Keratinocyte (primary cell): ENCODE measurements around the gene MAB21L1.

ENCODE experiments used
- EZH2 ChIP-seq: IDR thresholded peaks from one replicate; pipeline ENCODE4 v1.6.1; 2012; ENCODE audit warnings: inconsistent platforms, mild to moderate bottlenecking, low read length, moderate library complexity
- TF ChIP-seq, protein P1 (sequence below), 3 experiments: IDR thresholded peaks in 1 of 3; conservative IDR thresholded peaks in 1 of 3; optimal IDR thresholded peaks in 1 of 3; 2 replicates in 2 of 3; 3 replicates in 1 of 3; pipeline versions ENCODE3 to v1.5.1; 2011; ENCODE audit warnings: low read length in 3 of 3, mild to moderate bottlenecking in 3 of 3, moderate library complexity in 2 of 3, control low read depth in 1 of 3, inconsistent platforms in 1 of 3; ENCODE audit not compliant: insufficient read depth in 2 of 3; ENCODE audit errors: extremely low read depth in 1 of 3

DNA sequence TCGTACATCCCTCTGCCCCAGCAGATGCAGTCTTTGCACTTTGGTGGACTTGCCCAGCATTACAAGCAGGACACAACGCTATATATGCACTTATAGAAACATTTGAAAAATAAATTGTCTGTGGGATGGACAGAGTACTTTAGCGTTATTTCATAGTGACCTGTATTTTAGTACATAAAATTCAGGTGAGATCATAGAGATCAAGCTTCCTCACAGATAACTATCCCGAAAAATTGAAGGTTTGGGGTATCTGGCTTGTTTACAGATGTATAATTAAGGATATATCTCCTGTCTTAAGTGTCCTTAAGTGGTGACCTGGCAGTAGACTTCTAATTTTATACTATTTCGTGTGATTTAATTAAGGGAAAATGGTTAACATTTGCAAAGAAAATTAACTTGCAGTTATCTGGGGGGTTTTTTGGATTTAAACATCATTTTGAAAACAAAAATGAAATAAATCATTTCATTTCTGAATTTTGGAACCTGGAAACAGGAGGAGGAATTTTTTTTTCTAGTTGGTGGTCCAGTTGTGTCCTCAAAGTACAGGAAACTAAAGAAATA, 977 bp upstream of the MAB21L1 start:
- TF ChIP-seq, protein P1, sequence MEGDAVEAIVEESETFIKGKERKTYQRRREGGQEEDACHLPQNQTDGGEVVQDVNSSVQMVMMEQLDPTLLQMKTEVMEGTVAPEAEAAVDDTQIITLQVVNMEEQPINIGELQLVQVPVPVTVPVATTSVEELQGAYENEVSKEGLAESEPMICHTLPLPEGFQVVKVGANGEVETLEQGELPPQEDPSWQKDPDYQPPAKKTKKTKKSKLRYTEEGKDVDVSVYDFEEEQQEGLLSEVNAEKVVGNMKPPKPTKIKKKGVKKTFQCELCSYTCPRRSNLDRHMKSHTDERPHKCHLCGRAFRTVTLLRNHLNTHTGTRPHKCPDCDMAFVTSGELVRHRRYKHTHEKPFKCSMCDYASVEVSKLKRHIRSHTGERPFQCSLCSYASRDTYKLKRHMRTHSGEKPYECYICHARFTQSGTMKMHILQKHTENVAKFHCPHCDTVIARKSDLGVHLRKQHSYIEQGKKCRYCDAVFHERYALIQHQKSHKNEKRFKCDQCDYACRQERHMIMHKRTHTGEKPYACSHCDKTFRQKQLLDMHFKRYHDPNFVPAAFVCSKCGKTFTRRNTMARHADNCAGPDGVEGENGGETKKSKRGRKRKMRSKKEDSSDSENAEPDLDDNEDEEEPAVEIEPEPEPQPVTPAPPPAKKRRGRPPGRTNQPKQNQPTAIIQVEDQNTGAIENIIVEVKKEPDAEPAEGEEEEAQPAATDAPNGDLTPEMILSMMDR (optimal IDR thresholded peaks at IDR 0.05 in 1 of 3, IDR thresholded peaks at IDR 0.05 in 1 of 3, conservative IDR thresholded peaks at IDR 0.05 in 1 of 3; ENCODE audit: extremely low read depth in 1 of 3, insufficient read depth in 2 of 3, low read length in 3 of 3): no peak
- no peak for TF ChIP-seq EZH2
